ENCODE results near the gene MAST4. TPM values are rescaled to one million over a fixed set of nuclear protein-coding genes. Genes with fewer than 3 reads are reported as not detected.

MAST4 gene
- total RNA-seq, 2 experiments from 2014 or later = 27.7 to 28.8 TPM

DNA sequence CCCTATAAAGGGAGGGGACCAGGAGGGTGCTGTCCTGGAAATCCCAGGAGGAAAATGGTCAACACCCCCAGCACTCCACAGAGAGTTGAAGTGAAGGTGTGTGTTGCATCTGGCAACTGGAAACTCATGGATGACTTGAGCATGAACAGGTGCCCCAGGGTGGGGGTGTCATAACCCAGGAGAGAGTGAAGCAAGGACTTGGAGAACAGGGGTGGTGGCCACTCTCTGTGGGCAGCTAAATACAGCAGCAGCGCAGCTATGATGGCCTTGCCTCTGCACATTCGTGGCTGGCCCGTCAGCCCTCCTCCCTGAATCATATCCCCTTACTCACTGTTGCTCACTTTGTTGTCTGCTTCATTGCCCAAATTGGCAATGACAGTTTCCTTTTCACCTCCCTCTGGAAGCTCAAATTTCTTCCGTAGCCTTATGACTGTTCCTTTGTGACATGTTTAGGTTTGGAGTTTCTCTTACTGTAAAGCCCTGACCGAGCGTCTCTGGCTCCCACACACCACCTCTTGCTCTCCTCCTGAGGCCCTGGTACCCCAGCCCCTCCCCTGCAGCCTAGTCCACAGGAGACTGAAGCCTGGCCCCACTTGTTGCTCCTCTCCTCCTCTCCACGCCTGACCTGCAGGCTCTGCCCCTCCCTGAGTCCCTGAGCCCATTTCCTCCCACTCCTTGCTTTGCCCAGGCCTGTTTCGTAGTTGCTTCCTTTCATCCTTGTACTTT, 414.7 kb downstream of the MAST4 start:
- CTCF ChIA-PET = no interaction called here
- peak overlapping the region; percentile 67 for H3K27ac Mint-ChIP-seq
- H3K4me3 Mint-ChIP-seq = peak overlapping the region; percentile 0
- peaks cover 99% of the 10 kb centered on the region for H3K4me1 Mint-ChIP-seq (ENCODE audit: low read depth)
- peaks cover 2% of the 10 kb centered on the region for H3K36me3 Mint-ChIP-seq (ENCODE audit: low read depth)
- H3K9me3 Mint-ChIP-seq = no peaks in the 10 kb centered on the region
- intact Hi-C loops (cut with micrococcal nuclease) = no loop called here
- DNase-seq = peak; percentile 32
- H3K27me3 Mint-ChIP-seq (ENCODE audit: low read depth) = no peaks in the 10 kb centered on the region

DNA sequence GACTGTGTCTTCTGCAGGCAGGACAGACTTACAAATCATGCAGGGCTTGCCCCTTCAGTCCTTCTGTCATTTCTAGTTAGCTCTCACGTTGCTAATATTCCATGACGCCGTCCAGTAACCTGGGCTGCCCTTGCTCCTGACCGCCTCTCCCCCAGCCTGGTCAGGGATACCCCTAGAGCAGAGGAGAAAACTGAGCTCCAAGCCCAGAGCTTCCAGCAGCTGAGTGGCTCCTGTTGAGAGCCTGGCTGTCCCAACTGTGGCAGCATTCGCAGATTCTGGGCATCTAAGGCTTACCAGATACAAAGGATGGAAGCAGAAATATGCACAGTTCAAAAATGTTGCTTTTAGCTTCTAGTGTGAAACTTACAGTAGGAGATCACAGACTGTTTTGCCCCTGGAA, 415.2 kb downstream of the MAST4 start:
- Mint-ChIP-seq H3K36me3 (ENCODE audit: low read depth) (peaks cover 2% of the 10 kb centered on the region), H3K9me3 (no peaks in the 10 kb centered on the region), H3K27ac (peak overlapping the region; percentile 67), H3K4me3 (peak overlapping the region; percentile 0), H3K27me3 (ENCODE audit: low read depth) (no peaks in the 10 kb centered on the region), H3K4me1 (ENCODE audit: low read depth) (peaks cover 96% of the 10 kb centered on the region)
- intact Hi-C loops (cut with micrococcal nuclease) = no loop called here
- no peak for DNase-seq
- CTCF ChIA-PET = interaction anchor here (0.6 kb wide), 2 partner anchors 140 to 197 kb away, joined by 3 to 4 read pairs; no protein-coding TSS in a partner anchor

DNA sequence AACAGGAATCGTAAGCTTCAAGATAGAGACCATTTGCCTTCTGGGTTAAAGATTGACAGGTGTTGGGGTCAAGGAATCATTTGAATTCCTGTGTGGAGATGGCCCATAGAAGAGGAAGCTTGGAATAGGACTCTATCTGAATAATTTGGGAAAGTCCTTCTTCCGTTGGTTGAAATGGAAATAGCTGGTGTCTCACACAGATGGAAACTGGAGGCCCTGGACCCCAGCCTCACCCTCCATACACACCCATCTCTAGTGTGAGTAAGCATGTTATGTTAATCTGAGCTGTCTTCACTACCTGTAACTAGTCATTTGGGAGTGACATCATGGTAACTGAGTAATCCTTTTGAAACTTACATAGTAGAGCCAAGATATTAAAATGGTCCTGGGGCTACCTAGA, 416.0 kb downstream of the MAST4 start:
- Mint-ChIP-seq H3K36me3 (ENCODE audit: low read depth) (no peaks in the 10 kb centered on the region), H3K4me1 (ENCODE audit: low read depth) (peaks cover 93% of the 10 kb centered on the region), H3K27ac (peak overlapping the region; percentile 67), H3K27me3 (ENCODE audit: low read depth) (no peaks in the 10 kb centered on the region), H3K9me3 (no peaks in the 10 kb centered on the region), H3K4me3 (no peak overlapping the region)
- intact Hi-C loops (cut with micrococcal nuclease) = loop anchor here (1.0 kb wide), 3 partner anchors 8 to 19 kb away; no protein-coding TSS in a partner anchor
- peak; percentile 54 for DNase-seq
- CTCF ChIA-PET = interaction anchor here (0.6 kb wide), 1 partner anchor 140 kb away, joined by 4 read pairs; no protein-coding TSS in a partner anchor

DNA sequence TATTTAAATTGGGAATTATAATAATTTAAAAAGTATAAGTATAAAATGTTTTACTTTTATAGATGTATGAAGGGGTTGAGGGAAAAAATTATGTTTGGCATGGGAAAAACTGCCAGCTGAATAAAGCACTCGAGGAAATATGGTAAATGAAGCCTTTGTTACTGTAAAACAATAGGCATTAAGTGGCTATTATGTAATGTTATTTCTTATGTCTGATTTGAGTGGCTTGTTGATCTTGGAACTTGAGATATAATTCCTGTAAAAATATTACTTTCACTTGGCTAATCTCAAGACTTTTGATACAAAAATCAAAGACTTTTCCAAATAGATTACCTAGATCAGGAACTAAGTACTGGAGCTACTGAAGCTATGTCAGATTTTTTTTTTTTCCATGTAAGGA, 417.5 kb downstream of the MAST4 start:
- H3K27me3 Mint-ChIP-seq (ENCODE audit: low read depth) = no peaks in the 10 kb centered on the region
- H3K4me1 Mint-ChIP-seq (ENCODE audit: low read depth) = peaks cover 82% of the 10 kb centered on the region
- CTCF ChIA-PET = interaction anchor here (0.7 to 0.8 kb wide), 2 partner anchors 20 to 1209 kb away, joined by 3 to 4 read pairs; no protein-coding TSS in a partner anchor
- intact Hi-C loops (cut with micrococcal nuclease) = no loop called here
- H3K36me3 Mint-ChIP-seq (ENCODE audit: low read depth) = peaks cover 6% of the 10 kb centered on the region
- no peak for DNase-seq
- H3K4me3 Mint-ChIP-seq = no peak overlapping the region
- no peak overlapping the region for H3K27ac Mint-ChIP-seq
- no peaks in the 10 kb centered on the region for H3K9me3 Mint-ChIP-seq

DNA sequence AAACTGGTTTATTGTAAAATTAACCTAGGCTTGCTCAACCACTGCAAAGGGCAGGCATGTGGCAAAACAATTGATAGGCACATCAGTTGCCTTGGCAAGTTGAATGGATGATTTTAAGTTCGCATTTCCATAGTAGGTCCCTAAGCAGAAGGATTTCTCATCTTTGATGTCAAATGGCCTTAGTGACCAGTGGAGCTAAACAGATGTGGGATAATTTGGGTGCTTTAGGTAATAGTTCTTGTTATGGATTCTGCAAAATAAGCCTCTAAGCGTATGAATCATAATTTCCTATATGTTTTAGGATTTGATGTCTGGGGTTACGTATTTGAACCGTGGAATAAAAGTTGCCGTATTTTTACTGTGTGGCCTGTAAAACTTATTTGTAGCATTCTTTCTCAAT, 418.0 kb downstream of the MAST4 start:
- Mint-ChIP-seq H3K27me3 (ENCODE audit: low read depth) (no peaks in the 10 kb centered on the region), H3K9me3 (no peaks in the 10 kb centered on the region), H3K36me3 (ENCODE audit: low read depth) (peaks cover 6% of the 10 kb centered on the region), H3K4me3 (no peak overlapping the region), H3K27ac (no peak overlapping the region), H3K4me1 (ENCODE audit: low read depth) (peaks cover 77% of the 10 kb centered on the region)
- DNase-seq = no peak
- intact Hi-C loops (cut with micrococcal nuclease) = no loop called here
- CTCF ChIA-PET = interaction anchor here (0.7 to 1.4 kb wide), 4 partner anchors 11 to 1210 kb away, joined by 3 to 5 read pairs (median 4); no protein-coding TSS in a partner anchor

DNA sequence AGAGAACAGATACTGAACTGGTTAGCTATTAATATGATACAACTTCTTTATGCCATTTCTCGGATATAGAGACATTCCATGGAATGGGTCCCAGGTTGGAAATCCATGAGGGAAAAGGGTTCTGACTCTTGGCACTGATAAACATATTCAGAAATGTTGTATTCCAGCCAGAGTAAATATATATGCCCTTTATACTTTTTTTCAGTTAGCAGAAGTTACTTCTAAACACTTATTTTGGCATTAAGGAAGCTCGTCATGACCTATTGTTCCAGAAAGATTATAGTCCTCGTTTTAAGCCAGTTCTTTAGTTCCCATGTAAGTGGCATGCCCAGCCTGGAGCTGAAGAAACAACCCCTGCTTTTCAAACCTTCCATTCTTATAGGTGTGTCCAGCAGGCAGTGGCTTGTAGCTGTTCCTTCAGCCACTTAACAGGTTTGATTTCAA, 418.8 kb downstream of the MAST4 start:
- Mint-ChIP-seq H3K27ac (no peak overlapping the region), H3K27me3 (ENCODE audit: low read depth) (no peaks in the 10 kb centered on the region), H3K4me1 (ENCODE audit: low read depth) (peaks cover 72% of the 10 kb centered on the region), H3K9me3 (no peaks in the 10 kb centered on the region), H3K4me3 (no peak overlapping the region), H3K36me3 (ENCODE audit: low read depth) (peaks cover 9% of the 10 kb centered on the region)
- no peak for DNase-seq
- CTCF ChIA-PET = interaction anchor here (1.1 to 1.4 kb wide), 2 partner anchors 12 to 27 kb away, joined by 3 to 5 read pairs; no protein-coding TSS in a partner anchor
- intact Hi-C loops (cut with micrococcal nuclease) = no loop called here

DNA sequence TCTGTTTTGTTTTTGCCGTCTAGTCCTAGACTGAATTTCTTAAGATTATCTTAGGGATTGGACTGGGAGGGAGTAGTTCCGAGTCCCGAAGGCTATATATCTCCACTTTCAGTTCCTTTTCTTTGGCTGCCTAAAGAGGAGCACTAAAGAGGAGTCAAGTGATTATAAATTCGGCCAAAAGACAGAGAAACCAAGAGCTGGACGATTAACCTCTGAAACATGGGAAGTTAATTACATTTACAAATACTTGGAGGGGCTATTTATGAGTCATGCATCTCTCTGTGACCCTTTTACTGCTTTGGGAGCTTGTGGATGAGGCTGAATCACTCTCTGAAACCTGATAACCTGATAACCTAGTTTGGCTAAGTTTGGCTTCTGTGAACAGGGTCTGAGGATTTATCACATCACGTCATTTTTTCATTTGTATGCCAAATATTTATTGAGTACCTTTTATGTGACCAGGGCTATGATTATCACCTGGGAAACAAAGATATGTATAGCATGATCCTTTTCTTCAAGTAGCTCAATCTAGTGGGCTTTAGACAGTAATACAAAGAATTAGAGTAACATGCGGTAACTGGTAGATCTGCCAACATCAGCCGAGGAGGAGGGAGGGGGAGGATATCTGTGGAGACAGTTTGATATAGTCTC, 419.5 kb downstream of the MAST4 start:
- Mint-ChIP-seq H3K9me3 (no peaks in the 10 kb centered on the region), H3K27me3 (ENCODE audit: low read depth) (no peaks in the 10 kb centered on the region), H3K4me3 (no peak overlapping the region), H3K27ac (no peak overlapping the region), H3K4me1 (ENCODE audit: low read depth) (peaks cover 70% of the 10 kb centered on the region), H3K36me3 (ENCODE audit: low read depth) (peaks cover 9% of the 10 kb centered on the region)
- DNase-seq = no peak
- CTCF ChIA-PET = interaction anchor here (1.4 kb wide), 1 partner anchor 13 kb away, joined by 5 read pairs; no protein-coding TSS in a partner anchor
- intact Hi-C loops (cut with micrococcal nuclease) = no loop called here

DNA sequence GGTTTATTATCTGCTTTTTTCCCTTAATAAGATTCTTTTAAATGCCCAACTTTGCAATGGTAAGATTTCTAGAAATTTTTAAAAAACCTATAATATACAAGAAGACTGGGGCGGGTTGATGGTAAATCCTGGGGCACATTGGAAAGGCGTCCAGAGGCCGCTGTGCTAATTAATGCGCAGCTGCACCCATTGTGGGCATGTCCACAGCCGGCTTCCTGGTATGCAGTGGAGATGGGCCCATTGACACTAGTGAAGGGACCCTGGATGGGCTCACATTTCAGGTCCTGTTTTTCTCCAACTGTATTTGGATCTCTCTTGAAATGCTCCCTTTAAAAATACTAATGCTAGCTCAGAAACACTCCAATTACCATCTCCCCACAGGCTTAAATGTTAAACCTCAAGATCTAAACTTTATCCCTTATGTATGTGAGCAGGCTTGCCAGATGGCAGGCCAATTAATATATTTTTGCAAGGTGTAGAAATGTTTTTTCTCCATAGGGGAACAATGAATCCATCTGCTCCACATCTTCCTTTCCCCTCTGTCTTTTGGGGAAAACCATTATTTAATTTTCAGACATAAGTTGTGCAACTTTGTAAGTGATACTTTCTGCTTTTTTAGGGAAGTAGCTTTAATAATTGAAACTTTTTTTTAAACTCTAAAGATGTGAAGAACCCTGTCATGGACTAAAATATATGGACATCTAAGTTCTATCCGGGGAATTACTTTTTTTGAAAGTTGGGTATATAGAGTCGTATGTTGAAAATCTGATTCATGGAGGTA, 423.1 kb downstream of the MAST4 start:
- no peak overlapping the region for H3K27ac Mint-ChIP-seq
- peaks cover 10% of the 10 kb centered on the region for H3K36me3 Mint-ChIP-seq (ENCODE audit: low read depth)
- CTCF ChIA-PET = interaction anchor here (0.7 to 1.1 kb wide), 2 partner anchors 15 to 151 kb away, joined by 3 read pairs; no protein-coding TSS in a partner anchor
- H3K4me1 Mint-ChIP-seq (ENCODE audit: low read depth) = peaks cover 60% of the 10 kb centered on the region
- intact Hi-C loops (cut with micrococcal nuclease) = no loop called here
- H3K9me3 Mint-ChIP-seq = no peaks in the 10 kb centered on the region
- H3K4me3 Mint-ChIP-seq = no peak overlapping the region
- H3K27me3 Mint-ChIP-seq (ENCODE audit: low read depth) = no peaks in the 10 kb centered on the region
- no peak for DNase-seq

DNA sequence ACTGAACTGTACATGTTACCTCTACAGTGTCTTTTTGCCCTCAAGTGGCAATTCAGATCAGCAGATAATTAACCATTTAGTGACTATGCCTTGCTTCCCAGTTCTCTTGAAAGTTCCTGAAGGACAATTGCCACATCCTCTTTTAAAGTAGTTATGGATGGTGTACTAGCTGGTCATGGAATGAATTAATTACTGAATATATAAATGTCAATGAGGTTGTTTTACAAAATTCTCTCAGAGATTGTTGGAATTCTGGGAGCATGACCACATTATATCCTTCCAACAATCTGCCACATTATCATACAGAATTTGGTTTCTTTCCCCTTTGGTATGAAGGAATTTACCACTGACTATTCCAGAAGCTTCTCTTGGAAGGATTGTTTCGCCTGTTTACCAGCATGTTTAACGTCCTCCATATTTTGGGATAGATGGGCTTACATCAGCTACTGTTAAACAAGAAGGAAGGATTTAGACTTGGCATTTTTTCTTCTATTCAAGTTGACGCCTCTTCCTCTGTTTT, 424.0 kb downstream of the MAST4 start:
- intact Hi-C loops (cut with micrococcal nuclease) = loop anchor here (2.0 kb wide), 1 partner anchor 13 kb away; no protein-coding TSS in a partner anchor
- DNase-seq = no peak
- Mint-ChIP-seq H3K27ac (no peak overlapping the region), H3K4me3 (no peak overlapping the region), H3K4me1 (ENCODE audit: low read depth) (peaks cover 51% of the 10 kb centered on the region), H3K36me3 (ENCODE audit: low read depth) (peaks cover 10% of the 10 kb centered on the region), H3K27me3 (ENCODE audit: low read depth) (no peaks in the 10 kb centered on the region), H3K9me3 (no peaks in the 10 kb centered on the region)
- CTCF ChIA-PET = interaction anchor here (0.7 kb wide), 1 partner anchor 150 kb away, joined by 3 read pairs; no protein-coding TSS in a partner anchor

DNA sequence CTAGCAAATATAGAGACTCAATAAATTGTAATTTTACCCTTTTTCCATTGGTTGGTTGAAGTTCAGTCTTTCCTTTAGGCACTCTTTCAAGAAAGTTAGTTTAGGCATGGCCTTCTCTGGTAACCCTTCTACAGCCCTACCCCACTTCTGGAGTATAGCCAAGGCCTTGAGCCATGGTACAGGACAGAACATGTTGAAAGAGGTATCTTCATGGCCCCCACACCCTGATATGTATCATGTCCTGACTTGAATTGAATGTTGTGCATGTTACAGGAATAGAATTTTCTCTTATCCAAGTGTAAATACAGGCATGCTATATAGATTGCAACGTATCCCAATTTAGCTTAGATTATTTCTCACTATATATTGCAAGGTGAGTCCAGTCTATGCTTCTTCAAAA, 424.8 kb downstream of the MAST4 start:
- Mint-ChIP-seq H3K36me3 (ENCODE audit: low read depth) (peaks cover 10% of the 10 kb centered on the region), H3K4me1 (ENCODE audit: low read depth) (peaks cover 43% of the 10 kb centered on the region), H3K4me3 (no peak overlapping the region), H3K9me3 (no peaks in the 10 kb centered on the region), H3K27ac (no peak overlapping the region), H3K27me3 (ENCODE audit: low read depth) (no peaks in the 10 kb centered on the region)
- no peak for DNase-seq
- CTCF ChIA-PET = no interaction called here
- intact Hi-C loops (cut with micrococcal nuclease) = loop anchor here (1.0 to 2.0 kb wide), 3 partner anchors 9 to 14 kb away; no protein-coding TSS in a partner anchor

DNA sequence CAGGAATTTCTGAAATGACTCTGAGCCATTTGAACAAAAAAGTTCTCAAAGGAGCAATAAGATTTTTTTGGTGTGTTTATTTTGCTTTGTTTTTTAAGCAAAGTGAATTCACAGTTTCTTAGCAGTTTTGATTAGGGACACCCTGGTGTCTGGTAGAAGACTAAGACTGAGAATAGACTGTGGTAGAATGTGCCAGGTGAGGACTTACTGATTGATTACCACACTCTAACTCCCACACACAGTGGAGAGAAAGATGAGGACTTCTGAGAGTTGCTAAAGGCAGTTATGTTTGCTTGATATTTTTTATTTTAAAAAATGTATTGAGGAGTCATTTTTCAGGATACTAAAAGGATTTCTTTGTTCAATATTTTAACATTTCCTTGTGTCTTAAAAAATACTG, 425.3 kb downstream of the MAST4 start:
- Mint-ChIP-seq H3K4me1 (ENCODE audit: low read depth) (peaks cover 45% of the 10 kb centered on the region), H3K27ac (no peak overlapping the region), H3K27me3 (ENCODE audit: low read depth) (no peaks in the 10 kb centered on the region), H3K36me3 (ENCODE audit: low read depth) (peaks cover 10% of the 10 kb centered on the region), H3K4me3 (no peak overlapping the region), H3K9me3 (no peaks in the 10 kb centered on the region)
- intact Hi-C loops (cut with micrococcal nuclease) = loop anchor here (1.0 to 2.0 kb wide), 3 partner anchors 9 to 15 kb away; no protein-coding TSS in a partner anchor
- DNase-seq = no peak
- CTCF ChIA-PET = no interaction called here

Measured in activated naive CD4-positive, alpha-beta T cell treated with anti-CD3 and anti-CD28 coated beads for 36 hours (primary cell).